Heart right ventricle (tissue), 16 donors: Measurements from ENCODE around the gene C4orf36. TPM values are rescaled to one million over a fixed set of nuclear protein-coding genes. Genes with fewer than 3 reads are reported as not detected.

Source experiments
- ATAC-seq, 8 donors: fragments of 200-7000 bp; cut with Tn5 transposase; one replicate each; pipeline ENCODE4 v1.9.1; 2020; ENCODE audit warnings: mild to moderate bottlenecking in 8 of 8, moderate library complexity in 8 of 8, moderate number of reproducible peaks in 1 of 8
- DNase-seq, 2 donors: peaks; one replicate each; pipeline ENCODE4 v3.0.0-alpha.2; 2020
- H3K27ac ChIP-seq, 10 donors: fragments of 200-600 bp; sonication (generic) in 2 of 10; one replicate each; pipeline versions ENCODE4 v1.5.0 to v1.8.0; 2020 to 2022; ENCODE audit warnings: mild to moderate bottlenecking in 3 of 10
- H3K27me3 ChIP-seq, 7 donors: fragments of 200-600 bp; one replicate each; pipeline ENCODE4 v1.8.0; 2021 to 2022; ENCODE audit warnings: mild to moderate bottlenecking in 2 of 7
- H3K36me3 ChIP-seq, 9 donors: fragments of 200-600 bp; sonication (generic) in 1 of 9; one replicate each; pipeline versions ENCODE4 v1.5.0 to v1.8.0; 2020 to 2022; ENCODE audit warnings: mild to moderate bottlenecking in 2 of 9
- H3K4me1 ChIP-seq, 9 donors: fragments of 200-600 bp; sonication (generic) in 1 of 9; one replicate each; pipeline versions ENCODE4 v1.5.0 to v1.8.0; 2020 to 2022; ENCODE audit warnings: mild to moderate bottlenecking in 4 of 9
- H3K4me3 ChIP-seq, 10 donors: fragments of 200-600 bp; sonication (generic) in 2 of 10; one replicate each; pipeline versions ENCODE4 v1.5.0 to v1.8.0; 2020 to 2022; ENCODE audit warnings: mild to moderate bottlenecking in 7 of 10, moderate library complexity in 2 of 10
- H3K9me3 ChIP-seq, 11 donors: fragments of 200-600 bp in 10 of 11; sonication (generic) in 2 of 11; one replicate each; pipeline versions ENCODE4 v1.5.0 to v1.8.0; 2013 to 2022; ENCODE audit warnings: mild to moderate bottlenecking in 2 of 11, control low read depth in 1 of 11, moderate library complexity in 1 of 11
- CTCF ChIP-seq, 9 donors: fragments of 200-600 bp; sonication (generic) in 2 of 9; IDR thresholded peaks; one replicate each; pipeline versions ENCODE4 v1.5.0 to v1.8.0; 2021 to 2022; ENCODE audit warnings: antibody characterized with exemption in 9 of 9, mild to moderate bottlenecking in 5 of 9, moderate library complexity in 1 of 9
- WGBS, 2 donors: extraction: QIAGEN DNeasy Blood & Tissue Kit; methylation state at CpG; one replicate each; pipeline ENCODE4 v1.1.7; 2013; ENCODE audit warnings: inconsistent platforms in 1 of 2; 5-methylcytosine and 5-hydroxymethylcytosine counted together
- intact Hi-C, 10 donors: fragments of 100-400 bp; cut with DNase I; formaldehyde crosslinking; loops; one replicate each; pipeline versions ENCODE4 v1.11.1 to v1.14.2; 2022
- polyA plus RNA-seq, 2 donors: library from polyadenylated mRNA; stranded (reverse); fragments of 200-250 nt; gene quantifications; one replicate each; pipeline ENCODE4 v1.2.3, GENCODE V29; 2013
- total RNA-seq, 10 donors: library from RNA; stranded (reverse); fragmentation: NEBNext Ultra II Directional in 3 of 10; extraction: Animal tissue kit (Norgen Biotek cat#: 25700) in 3 of 10; gene quantifications; one replicate each; pipeline versions ENCODE4 v1.2.1 to v1.2.4, GENCODE V29; 2021 to 2023
- donor health status: Arrhythmogenic right ventricular cardiomyopathy.
- donor health status: ischemic (EF 13 %, LVEDD 7.1; RV severe dilation, severe dysfunction).
- donor health status: healthy with polysubstance abuse.
- donor health status: DM: no; HTN: yes; CAD: no.
- donor health status: DM: no; HTN: no; CAD: no.
- donor health status: ischemic (EF 25% LVEDD 6.9; RV normal size, moderate dysfunction).
- donor health status: ischemic (EF 25% LVEDD 5.7; RV mildly dilated, moderate dysfunction).
- donor health status: healthy.
- donor health status: DM: yes; HTN: yes; CAD: no.
- donor health status: Ischemic cardiomyopathy.
- donor health status: ischemic (EF 35%, LVEDD 5.7; RV mildly dilated, moderate dysfunction).
- donor health status: nonischemic (EF 11% LVEDD 7.7; RV severe dilation, severe dysfunction).
- donor health status: DM: yes; HTN: yes; CAD: no.
- donor health status: PGD.
- donor health status: ischemic (EF 29% LVEDD 5.4; RV normal size, mild dysfunction).
- donor health status: nonischemic (EF 23%, LVEDD 6.1; RV moderate dilation, normal function).

Gene C4orf36
- total and polyA plus RNA-seq, 12 donors, result 0.10 to 3.5 (median 1.0) TPM; not detected in 3

DNA sequence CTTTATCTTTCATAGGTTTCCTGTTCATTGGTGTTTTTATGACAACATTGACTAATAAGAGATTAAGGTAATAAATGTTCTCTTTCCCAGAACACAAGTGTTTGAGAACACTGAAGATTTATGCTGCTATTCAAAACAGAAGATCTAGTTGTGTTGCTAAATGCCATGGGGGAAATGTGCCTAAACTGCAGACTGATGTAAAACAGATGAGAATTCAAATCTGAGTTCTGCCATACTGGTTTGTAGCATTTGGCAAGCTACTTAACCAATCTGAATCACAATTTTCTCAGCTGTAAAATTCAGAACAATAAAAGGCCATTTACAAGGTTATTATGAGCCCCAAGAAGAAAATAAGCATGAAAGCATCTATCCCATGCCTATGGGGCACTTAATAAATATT is 45.3 kb downstream of the C4orf36 start:
- Histone ChIP-seq H3K4me3 (no peak overlapping the region), H3K4me1 (peaks cover 0 to 44% (median 15%) of the 10 kb centered on the region in 9 donors), H3K36me3 (no peaks in the 10 kb centered on the region), H3K9me3 (no peaks in the 10 kb centered on the region), H3K27ac (peak overlapping the region in 2 of 10 donors; percentile 53 to 59), H3K27me3 (no peaks in the 10 kb centered on the region)
- DNase-seq (no peak), ATAC-seq (no peak)
- intact Hi-C loops, result loop anchor here in 1 of 10 donors (5.0 kb wide), 1 partner anchor 45 kb away; the partner anchor contains the start of gene C4orf36
- no peak for TF ChIP-seq CTCF (IDR thresholded peaks at IDR 0.05)

GRCh38 chr4:86845593-86845992 is 46.6 kb downstream of the C4orf36 start:
- no peaks in the 10 kb centered on the region for H3K27me3 ChIP-seq
- WGBS, 2 donors, result 68 to 73% methylated on average over 5 of the region's 5 CpGs
- no peaks in the 10 kb centered on the region for H3K36me3 ChIP-seq
- intact Hi-C loops, result loop anchor here in 1 of 10 donors (5.0 kb wide), 1 partner anchor 47 kb away; the partner anchor contains the start of gene C4orf36
- no peak for TF ChIP-seq CTCF (IDR thresholded peaks at IDR 0.05)
- no peak for DNase-seq
- H3K4me3 ChIP-seq, result no peak overlapping the region
- ATAC-seq, result peak in 1 of 8 donors; percentile 20
- no peaks in the 10 kb centered on the region for H3K9me3 ChIP-seq
- no peak overlapping the region for H3K27ac ChIP-seq
- peaks cover 0 to 44% (median 15%) of the 10 kb centered on the region in 9 donors for H3K4me1 ChIP-seq

- no peak for TF ChIP-seq CTCF (IDR thresholded peaks at IDR 0.05)
- no peaks in the 10 kb centered on the region for H3K27me3 ChIP-seq
- no peaks in the 10 kb centered on the region for H3K36me3 ChIP-seq
- H3K27ac ChIP-seq, result no peak overlapping the region
- H3K9me3 ChIP-seq, result no peaks in the 10 kb centered on the region
- H3K4me1 ChIP-seq, result peaks cover 0 to 6% (median 0%) of the 10 kb centered on the region in 9 donors
- no peak overlapping the region for H3K4me3 ChIP-seq
- ATAC-seq (no peak), DNase-seq (no peak)
- WGBS, 2 donors, result 96 to 97% methylated on average over 1 of the region's 1 CpG
- intact Hi-C loops, result no loop called here
These were observed 50.9 kb downstream of the C4orf36 start for GRCh38 chr4:86841309-86841708.

- no peak overlapping the region for H3K4me3 ChIP-seq
- WGBS, 2 donors, result 96 to 97% methylated on average over 1 of the region's 1 CpG
- no peaks in the 10 kb centered on the region for H3K36me3 ChIP-seq
- no peak for ATAC-seq
- no peak overlapping the region for H3K27ac ChIP-seq
- no peaks in the 10 kb centered on the region for H3K27me3 ChIP-seq
- H3K9me3 ChIP-seq, result no peaks in the 10 kb centered on the region
- DNase-seq, result no peak
- TF ChIP-seq CTCF (IDR thresholded peaks at IDR 0.05), result no peak
- peaks cover 0 to 5% (median 0%) of the 10 kb centered on the region in 9 donors for H3K4me1 ChIP-seq
- intact Hi-C loops, result no loop called here
These were observed 51.4 kb downstream of the C4orf36 start for GRCh38 chr4:86840858-86841257.
